WTC11 (cell line): Measurements from ENCODE around the gene FLT4. TPM values are rescaled to one million over a fixed set of nuclear protein-coding genes. Genes with fewer than 3 reads are reported as not detected.

ENCODE experiments used
- ATAC-seq: fragments of 200-7000 bp; cut with Tn5 transposase; 2 replicates; pipeline ENCODE4 v1.10.0; 2021; ENCODE audit warnings: mild to moderate bottlenecking, moderate library complexity
- CTCF ChIA-PET: fragments of 300-600 bp; sonication (Branson Sonifier 250); formaldehyde crosslinking; loops from one replicate; lab custom pipeline; 2021; ENCODE audit warnings: antibody characterized with exemption; lab: Charles Lee
- POLR2A ChIA-PET: fragments of 350-600 bp; sonication (Branson Sonifier 250); formaldehyde crosslinking; loops from one replicate; lab custom pipeline; 2021; ENCODE audit warnings: antibody characterized with exemption; lab: Charles Lee
- DNase-seq: peaks from one replicate; pipeline ENCODE4 v3.0.0; 2021; ENCODE audit warnings: low spot score
- H3K27ac Mint-ChIP-seq: 2 replicates; pipeline ENCODE4 v1.8.0; 2021; ENCODE audit warnings: mixed read lengths
- H3K27me3 Mint-ChIP-seq: 2 replicates; pipeline ENCODE4 v1.8.0; 2021; ENCODE audit warnings: low read depth, mild to moderate bottlenecking, moderate library complexity, mixed read lengths
- H3K36me3 Mint-ChIP-seq: 2 replicates; pipeline ENCODE4 v1.8.0; 2021; ENCODE audit warnings: mixed read lengths
- H3K4me1 Mint-ChIP-seq: 2 replicates; pipeline ENCODE4 v1.8.0; 2022; ENCODE audit warnings: mixed read lengths
- H3K4me3 Mint-ChIP-seq: 2 replicates; pipeline ENCODE4 v1.8.0; 2021; ENCODE audit warnings: mild to moderate bottlenecking, moderate library complexity, mixed read lengths
- H3K9me3 Mint-ChIP-seq: 2 replicates; pipeline ENCODE4 v1.8.0; 2021; ENCODE audit warnings: mixed read lengths
- ESRRA ChIP-seq: sonication (generic); formaldehyde crosslinking; IDR thresholded peaks from 2 replicates; pipeline ENCODE4 v1.8.1; 2022; ENCODE audit warnings: mild to moderate bottlenecking, missing genetic modification reagents, borderline replicate concordance
- ETV6 ChIP-seq: sonication (generic); formaldehyde crosslinking; IDR thresholded peaks from 2 replicates; pipeline ENCODE4 v1.8.1; 2022; ENCODE audit warnings: mild to moderate bottlenecking, missing genetic modification reagents
- FOXP1 ChIP-seq: sonication (generic); formaldehyde crosslinking; IDR thresholded peaks from 2 replicates; pipeline ENCODE4 v1.8.0; 2022; ENCODE audit warnings: missing genetic modification reagents, mild to moderate bottlenecking, moderate library complexity, borderline replicate concordance
- HMGA2 ChIP-seq: fragments of 250-450 bp; sonication (Bioruptor Pico); IDR thresholded peaks from 2 replicates; pipeline ENCODE4 v1.4.0; 2021; ENCODE audit warnings: mild to moderate bottlenecking, moderate library complexity
- JAZF1 ChIP-seq: fragments of 250-450 bp; sonication (Bioruptor Pico); IDR thresholded peaks from 2 replicates; pipeline ENCODE4 v1.9.0; 2021; ENCODE audit warnings: moderate library complexity, mild to moderate bottlenecking, inconsistent platforms
- RORB ChIP-seq: fragments of 250-450 bp; sonication (Bioruptor Pico); IDR thresholded peaks from 2 replicates; pipeline ENCODE4 v1.9.0; 2021; ENCODE audit warnings: mild to moderate bottlenecking
- TCF7 ChIP-seq: sonication (generic); formaldehyde crosslinking; IDR thresholded peaks from 2 replicates; pipeline ENCODE4 v1.8.0; 2022; ENCODE audit warnings: mild to moderate bottlenecking, low read depth, missing genetic modification reagents, moderate library complexity
- ZBTB21 ChIP-seq: sonication (generic); formaldehyde crosslinking; IDR thresholded peaks from 2 replicates; pipeline ENCODE4 v1.8.1; 2023; ENCODE audit warnings: mild to moderate bottlenecking, missing genetic modification reagents, borderline replicate concordance
- ZNF219 ChIP-seq: sonication (generic); formaldehyde crosslinking; IDR thresholded peaks from 2 replicates; pipeline ENCODE4 v1.8.0; 2023; ENCODE audit warnings: missing genetic modification reagents, mild to moderate bottlenecking, borderline replicate concordance
- ZNF416 ChIP-seq: fragments of 250-450 bp; sonication (Bioruptor Pico); IDR thresholded peaks from 2 replicates; pipeline ENCODE4 v1.9.0; 2021; ENCODE audit warnings: mild to moderate bottlenecking, inconsistent platforms
- ZNF423 ChIP-seq: fragments of 250-450 bp; sonication (Bioruptor Pico); IDR thresholded peaks from 2 replicates; pipeline ENCODE4 v2.1.2; 2022; ENCODE audit warnings: mild to moderate bottlenecking, moderate library complexity
- total RNA-seq: library from RNA; stranded (reverse); gene quantifications from 3 replicates; pipeline ENCODE4 v1.2.3, GENCODE V29; 2021
- TF ChIP-seq, protein P1 (sequence below): fragments of 250-450 bp; sonication (Bioruptor Pico); IDR thresholded peaks from 2 replicates; pipeline ENCODE4 v1.9.0; 2021; ENCODE audit warnings: mild to moderate bottlenecking, borderline replicate concordance
- TF ChIP-seq, protein P2 (sequence below): sonication (generic); formaldehyde crosslinking; conservative IDR thresholded peaks from 2 replicates; pipeline ENCODE4 v1.8.1; 2022; ENCODE audit warnings: mild to moderate bottlenecking, missing genetic modification reagents
- TF ChIP-seq, protein P3 (sequence below): sonication (generic); formaldehyde crosslinking; IDR thresholded peaks from 2 replicates; pipeline ENCODE4 v1.8.1; 2022; ENCODE audit warnings: missing genetic modification reagents, borderline replicate concordance
- TF ChIP-seq, protein P4 (sequence below): fragments of 250-450 bp; sonication (Bioruptor Pico); IDR thresholded peaks from 2 replicates; pipeline ENCODE4 v1.9.0; 2021; ENCODE audit warnings: mild to moderate bottlenecking
- TF ChIP-seq, protein P5 (sequence below): fragments of 250-450 bp; sonication (Bioruptor Pico); conservative IDR thresholded peaks from 2 replicates; pipeline ENCODE4 v1.9.0; 2021; ENCODE audit warnings: mild to moderate bottlenecking
- TF ChIP-seq, protein P6 (sequence below): sonication (generic); formaldehyde crosslinking; IDR thresholded peaks from 2 replicates; pipeline ENCODE4 v1.8.0; 2022; ENCODE audit warnings: mild to moderate bottlenecking, missing genetic modification reagents
- TF ChIP-seq, protein P7 (sequence below): sonication (generic); formaldehyde crosslinking; IDR thresholded peaks from 2 replicates; pipeline ENCODE4 v1.8.0; 2022; ENCODE audit warnings: mild to moderate bottlenecking, missing genetic modification reagents

The FLT4 gene
- total RNA-seq, 1 experiment from 2014 or later, result 12.4 TPM

DNA sequence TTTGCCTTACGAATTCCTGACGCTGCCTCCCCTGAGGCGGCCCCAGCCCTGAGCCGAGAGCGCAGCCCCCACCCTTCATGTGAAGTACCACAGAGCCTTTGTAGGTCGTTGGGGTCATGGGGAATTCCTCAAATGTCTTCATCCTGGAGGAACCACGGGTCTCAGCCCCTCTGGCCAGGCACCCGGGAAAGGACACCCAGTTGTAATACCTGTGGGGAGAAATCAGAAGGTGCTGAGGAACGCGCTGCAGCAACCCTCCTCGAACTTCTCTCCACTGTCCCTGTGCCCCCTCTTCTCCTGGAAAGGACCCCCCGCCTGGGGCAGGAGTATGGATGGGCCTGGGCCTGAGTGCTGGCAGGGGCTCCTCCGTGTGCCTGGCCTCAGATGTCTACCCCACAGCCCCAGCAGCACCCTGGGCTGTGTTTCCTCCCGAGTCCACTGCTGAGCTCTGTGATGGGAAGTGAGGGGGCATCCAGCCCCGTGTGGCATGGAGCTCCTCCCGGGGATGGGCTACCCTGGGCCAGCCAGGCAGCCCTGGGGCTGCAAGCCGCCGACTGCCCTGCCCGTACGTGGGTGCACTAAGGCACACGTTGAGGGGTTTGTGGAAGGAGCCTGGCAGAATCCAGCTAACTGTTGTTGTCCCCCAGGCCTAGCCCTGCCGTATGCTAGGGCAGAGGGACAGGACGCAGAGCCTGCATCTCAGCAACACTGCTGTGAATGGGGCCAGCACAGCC lies 39.4 kb downstream of the FLT4 start (continued):
- TF ChIP-seq, protein P1, sequence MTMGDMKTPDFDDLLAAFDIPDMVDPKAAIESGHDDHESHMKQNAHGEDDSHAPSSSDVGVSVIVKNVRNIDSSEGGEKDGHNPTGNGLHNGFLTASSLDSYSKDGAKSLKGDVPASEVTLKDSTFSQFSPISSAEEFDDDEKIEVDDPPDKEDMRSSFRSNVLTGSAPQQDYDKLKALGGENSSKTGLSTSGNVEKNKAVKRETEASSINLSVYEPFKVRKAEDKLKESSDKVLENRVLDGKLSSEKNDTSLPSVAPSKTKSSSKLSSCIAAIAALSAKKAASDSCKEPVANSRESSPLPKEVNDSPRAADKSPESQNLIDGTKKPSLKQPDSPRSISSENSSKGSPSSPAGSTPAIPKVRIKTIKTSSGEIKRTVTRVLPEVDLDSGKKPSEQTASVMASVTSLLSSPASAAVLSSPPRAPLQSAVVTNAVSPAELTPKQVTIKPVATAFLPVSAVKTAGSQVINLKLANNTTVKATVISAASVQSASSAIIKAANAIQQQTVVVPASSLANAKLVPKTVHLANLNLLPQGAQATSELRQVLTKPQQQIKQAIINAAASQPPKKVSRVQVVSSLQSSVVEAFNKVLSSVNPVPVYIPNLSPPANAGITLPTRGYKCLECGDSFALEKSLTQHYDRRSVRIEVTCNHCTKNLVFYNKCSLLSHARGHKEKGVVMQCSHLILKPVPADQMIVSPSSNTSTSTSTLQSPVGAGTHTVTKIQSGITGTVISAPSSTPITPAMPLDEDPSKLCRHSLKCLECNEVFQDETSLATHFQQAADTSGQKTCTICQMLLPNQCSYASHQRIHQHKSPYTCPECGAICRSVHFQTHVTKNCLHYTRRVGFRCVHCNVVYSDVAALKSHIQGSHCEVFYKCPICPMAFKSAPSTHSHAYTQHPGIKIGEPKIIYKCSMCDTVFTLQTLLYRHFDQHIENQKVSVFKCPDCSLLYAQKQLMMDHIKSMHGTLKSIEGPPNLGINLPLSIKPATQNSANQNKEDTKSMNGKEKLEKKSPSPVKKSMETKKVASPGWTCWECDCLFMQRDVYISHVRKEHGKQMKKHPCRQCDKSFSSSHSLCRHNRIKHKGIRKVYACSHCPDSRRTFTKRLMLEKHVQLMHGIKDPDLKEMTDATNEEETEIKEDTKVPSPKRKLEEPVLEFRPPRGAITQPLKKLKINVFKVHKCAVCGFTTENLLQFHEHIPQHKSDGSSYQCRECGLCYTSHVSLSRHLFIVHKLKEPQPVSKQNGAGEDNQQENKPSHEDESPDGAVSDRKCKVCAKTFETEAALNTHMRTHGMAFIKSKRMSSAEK, result no peak
- TF ChIP-seq, protein P2, sequence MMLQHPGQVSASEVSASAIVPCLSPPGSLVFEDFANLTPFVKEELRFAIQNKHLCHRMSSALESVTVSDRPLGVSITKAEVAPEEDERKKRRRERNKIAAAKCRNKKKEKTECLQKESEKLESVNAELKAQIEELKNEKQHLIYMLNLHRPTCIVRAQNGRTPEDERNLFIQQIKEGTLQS, result no peak
- TF ChIP-seq, protein P3, sequence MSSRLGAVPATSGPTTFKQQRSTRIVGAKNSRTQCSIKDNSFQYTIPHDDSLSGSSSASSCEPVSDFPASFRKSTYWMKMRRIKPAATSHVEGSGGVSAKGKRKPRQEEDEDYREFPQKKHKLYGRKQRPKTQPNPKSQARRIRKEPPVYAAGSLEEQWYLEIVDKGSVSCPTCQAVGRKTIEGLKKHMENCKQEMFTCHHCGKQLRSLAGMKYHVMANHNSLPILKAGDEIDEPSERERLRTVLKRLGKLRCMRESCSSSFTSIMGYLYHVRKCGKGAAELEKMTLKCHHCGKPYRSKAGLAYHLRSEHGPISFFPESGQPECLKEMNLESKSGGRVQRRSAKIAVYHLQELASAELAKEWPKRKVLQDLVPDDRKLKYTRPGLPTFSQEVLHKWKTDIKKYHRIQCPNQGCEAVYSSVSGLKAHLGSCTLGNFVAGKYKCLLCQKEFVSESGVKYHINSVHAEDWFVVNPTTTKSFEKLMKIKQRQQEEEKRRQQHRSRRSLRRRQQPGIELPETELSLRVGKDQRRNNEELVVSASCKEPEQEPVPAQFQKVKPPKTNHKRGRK (CRISPR knock-in tag), result no peak
- TF ChIP-seq, protein P4, sequence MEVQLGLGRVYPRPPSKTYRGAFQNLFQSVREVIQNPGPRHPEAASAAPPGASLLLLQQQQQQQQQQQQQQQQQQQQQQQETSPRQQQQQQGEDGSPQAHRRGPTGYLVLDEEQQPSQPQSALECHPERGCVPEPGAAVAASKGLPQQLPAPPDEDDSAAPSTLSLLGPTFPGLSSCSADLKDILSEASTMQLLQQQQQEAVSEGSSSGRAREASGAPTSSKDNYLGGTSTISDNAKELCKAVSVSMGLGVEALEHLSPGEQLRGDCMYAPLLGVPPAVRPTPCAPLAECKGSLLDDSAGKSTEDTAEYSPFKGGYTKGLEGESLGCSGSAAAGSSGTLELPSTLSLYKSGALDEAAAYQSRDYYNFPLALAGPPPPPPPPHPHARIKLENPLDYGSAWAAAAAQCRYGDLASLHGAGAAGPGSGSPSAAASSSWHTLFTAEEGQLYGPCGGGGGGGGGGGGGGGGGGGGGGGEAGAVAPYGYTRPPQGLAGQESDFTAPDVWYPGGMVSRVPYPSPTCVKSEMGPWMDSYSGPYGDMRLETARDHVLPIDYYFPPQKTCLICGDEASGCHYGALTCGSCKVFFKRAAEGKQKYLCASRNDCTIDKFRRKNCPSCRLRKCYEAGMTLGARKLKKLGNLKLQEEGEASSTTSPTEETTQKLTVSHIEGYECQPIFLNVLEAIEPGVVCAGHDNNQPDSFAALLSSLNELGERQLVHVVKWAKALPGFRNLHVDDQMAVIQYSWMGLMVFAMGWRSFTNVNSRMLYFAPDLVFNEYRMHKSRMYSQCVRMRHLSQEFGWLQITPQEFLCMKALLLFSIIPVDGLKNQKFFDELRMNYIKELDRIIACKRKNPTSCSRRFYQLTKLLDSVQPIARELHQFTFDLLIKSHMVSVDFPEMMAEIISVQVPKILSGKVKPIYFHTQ (CRISPR knock-in tag), result no peak
- TF ChIP-seq, protein P5, sequence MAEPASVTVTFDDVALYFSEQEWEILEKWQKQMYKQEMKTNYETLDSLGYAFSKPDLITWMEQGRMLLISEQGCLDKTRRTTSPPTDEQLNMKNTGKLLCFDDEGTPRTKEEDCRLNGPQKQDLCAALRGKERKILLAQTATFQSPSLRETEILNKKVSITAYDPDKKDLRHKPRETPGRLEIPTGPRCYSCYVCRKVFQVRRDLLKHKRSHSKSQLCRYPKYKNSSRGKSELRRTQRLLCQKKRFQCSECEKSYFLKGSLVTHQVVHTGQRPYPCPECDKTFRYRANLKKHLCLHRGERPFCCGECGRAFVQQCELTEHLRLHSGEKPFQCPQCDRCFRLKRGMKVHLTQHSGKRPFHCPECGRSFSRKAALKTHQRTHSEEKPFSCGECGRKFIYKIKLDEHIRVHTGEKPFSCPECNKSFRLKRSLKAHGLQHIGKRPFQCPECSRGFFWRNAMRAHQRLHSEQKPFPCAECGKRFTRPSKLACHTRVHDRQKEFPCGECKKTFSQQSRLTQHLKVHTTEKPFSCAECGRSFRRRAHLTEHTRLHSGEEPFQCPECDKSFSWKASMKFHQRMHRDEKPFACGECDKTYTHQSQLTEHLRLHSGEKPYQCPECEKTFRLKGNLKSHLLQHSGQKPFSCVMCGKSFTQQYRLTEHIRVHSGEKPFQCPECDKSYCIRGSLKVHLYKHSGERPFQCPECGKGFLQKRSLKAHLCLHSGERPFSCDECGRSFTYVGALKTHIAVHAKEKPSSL (CRISPR knock-in tag), result no peak
- TF ChIP-seq FOXP1, result no peak
- no peak for TF ChIP-seq TCF7 (CRISPR knock-in tag)
- no peak for TF ChIP-seq ETV6 (CRISPR knock-in tag)

DNA sequence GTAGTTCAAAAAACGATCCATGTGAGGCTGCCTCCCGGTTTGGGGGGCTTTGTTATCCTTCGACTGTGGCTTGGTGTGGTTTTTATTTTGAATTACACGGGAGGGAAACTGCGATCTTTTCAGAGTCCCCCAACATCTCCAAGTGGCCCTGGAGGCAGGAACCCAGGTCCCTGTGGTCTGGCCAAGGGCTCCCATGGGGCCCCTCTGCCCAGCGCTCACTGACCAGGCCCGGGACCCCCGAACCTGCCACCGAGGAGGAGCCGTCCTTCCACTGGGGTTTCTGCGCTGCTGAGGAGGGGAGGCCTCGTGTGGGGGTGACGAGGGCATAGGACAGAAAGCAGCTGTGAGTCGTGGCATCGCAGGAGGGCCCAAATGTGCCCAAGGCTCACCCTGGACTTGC lies 40.0 kb downstream of the FLT4 start:
- Mint-ChIP-seq H3K4me1 (no peaks in the 10 kb centered on the region), H3K4me3 (no peak overlapping the region), H3K36me3 (no peaks in the 10 kb centered on the region), H3K27me3 (no peaks in the 10 kb centered on the region), H3K9me3 (no peaks in the 10 kb centered on the region), H3K27ac (no peak overlapping the region)
- CTCF ChIA-PET, result interaction anchor here (1.2 to 7.2 kb wide), 2 partner anchors 10 to 39 kb away, joined by 3 to 54 read pairs; no protein-coding TSS in a partner anchor
- POLR2A ChIA-PET, result no interaction called here
- DNase-seq (no peak), ATAC-seq (no peak)
- TF ChIP-seq RORB (CRISPR knock-in tag) (no peak), TCF7 (CRISPR knock-in tag) (no peak), ZNF416 (CRISPR knock-in tag) (no peak), ZBTB21 (CRISPR knock-in tag) (no peak), HMGA2 (CRISPR knock-in tag) (no peak), ZNF219 (CRISPR knock-in tag) (no peak), ESRRA (CRISPR knock-in tag) (no peak), JAZF1 (CRISPR knock-in tag) (no peak), ZNF423 (CRISPR knock-in tag) (no peak)
- TF ChIP-seq, protein P6, sequence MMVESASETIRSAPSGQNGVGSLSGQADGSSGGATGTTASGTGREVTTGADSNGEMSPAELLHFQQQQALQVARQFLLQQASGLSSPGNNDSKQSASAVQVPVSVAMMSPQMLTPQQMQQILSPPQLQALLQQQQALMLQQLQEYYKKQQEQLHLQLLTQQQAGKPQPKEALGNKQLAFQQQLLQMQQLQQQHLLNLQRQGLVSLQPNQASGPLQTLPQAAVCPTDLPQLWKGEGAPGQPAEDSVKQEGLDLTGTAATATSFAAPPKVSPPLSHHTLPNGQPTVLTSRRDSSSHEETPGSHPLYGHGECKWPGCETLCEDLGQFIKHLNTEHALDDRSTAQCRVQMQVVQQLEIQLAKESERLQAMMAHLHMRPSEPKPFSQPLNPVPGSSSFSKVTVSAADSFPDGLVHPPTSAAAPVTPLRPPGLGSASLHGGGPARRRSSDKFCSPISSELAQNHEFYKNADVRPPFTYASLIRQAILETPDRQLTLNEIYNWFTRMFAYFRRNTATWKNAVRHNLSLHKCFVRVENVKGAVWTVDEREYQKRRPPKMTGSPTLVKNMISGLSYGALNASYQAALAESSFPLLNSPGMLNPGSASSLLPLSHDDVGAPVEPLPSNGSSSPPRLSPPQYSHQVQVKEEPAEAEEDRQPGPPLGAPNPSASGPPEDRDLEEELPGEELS (CRISPR knock-in tag), result no peak
- TF ChIP-seq, protein P7, sequence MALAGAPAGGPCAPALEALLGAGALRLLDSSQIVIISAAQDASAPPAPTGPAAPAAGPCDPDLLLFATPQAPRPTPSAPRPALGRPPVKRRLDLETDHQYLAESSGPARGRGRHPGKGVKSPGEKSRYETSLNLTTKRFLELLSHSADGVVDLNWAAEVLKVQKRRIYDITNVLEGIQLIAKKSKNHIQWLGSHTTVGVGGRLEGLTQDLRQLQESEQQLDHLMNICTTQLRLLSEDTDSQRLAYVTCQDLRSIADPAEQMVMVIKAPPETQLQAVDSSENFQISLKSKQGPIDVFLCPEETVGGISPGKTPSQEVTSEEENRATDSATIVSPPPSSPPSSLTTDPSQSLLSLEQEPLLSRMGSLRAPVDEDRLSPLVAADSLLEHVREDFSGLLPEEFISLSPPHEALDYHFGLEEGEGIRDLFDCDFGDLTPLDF, result no peak
- TF ChIP-seq, protein P5 (CRISPR knock-in tag), result no peak
